Breast epithelium (tissue), 3 donors: ENCODE data around the gene WWOX.

ENCODE experiments used
- POLR2A ChIP-seq: fragments of 450-650 bp; IDR thresholded peaks from one replicate; pipeline ENCODE4 v1.6.1; 2016; ENCODE audit warnings: antibody characterized with exemption, mild to moderate bottlenecking, moderate library complexity
- POLR2AphosphoS5 ChIP-seq, 3 donors: sonication (generic); formaldehyde crosslinking; IDR thresholded peaks; one replicate each; pipeline ENCODE4 v1.6.1; 2017; ENCODE audit warnings: antibody characterized with exemption in 3 of 3
- TF ChIP-seq, protein P1 (sequence below), 3 donors: fragments of 450-650 bp; IDR thresholded peaks; one replicate each; pipeline ENCODE4 v1.5.1; 2016 to 2017; ENCODE audit warnings: antibody characterized with exemption in 3 of 3, mild to moderate bottlenecking in 3 of 3, moderate library complexity in 3 of 3

DNA sequence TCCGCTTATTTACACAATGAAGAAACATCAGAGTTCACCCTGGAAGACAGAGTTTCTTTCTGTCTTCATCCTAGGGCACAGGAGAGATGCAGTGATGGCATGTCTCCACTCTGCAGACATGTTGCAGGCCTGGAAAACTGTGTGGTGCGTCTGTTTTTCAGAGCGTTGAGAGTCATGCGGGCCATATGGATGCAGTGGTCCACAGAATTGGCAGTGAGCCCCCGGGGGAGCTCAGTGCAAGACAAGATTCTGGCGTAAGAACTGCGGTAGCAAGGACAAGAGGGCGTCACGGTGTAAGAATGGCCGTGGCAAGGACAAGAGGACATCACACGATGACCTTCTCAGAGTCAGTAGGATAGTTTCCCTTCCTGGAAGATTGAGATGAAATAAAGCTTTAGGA is 847.1 kb downstream of the WWOX start:
- TF ChIP-seq, protein P1, sequence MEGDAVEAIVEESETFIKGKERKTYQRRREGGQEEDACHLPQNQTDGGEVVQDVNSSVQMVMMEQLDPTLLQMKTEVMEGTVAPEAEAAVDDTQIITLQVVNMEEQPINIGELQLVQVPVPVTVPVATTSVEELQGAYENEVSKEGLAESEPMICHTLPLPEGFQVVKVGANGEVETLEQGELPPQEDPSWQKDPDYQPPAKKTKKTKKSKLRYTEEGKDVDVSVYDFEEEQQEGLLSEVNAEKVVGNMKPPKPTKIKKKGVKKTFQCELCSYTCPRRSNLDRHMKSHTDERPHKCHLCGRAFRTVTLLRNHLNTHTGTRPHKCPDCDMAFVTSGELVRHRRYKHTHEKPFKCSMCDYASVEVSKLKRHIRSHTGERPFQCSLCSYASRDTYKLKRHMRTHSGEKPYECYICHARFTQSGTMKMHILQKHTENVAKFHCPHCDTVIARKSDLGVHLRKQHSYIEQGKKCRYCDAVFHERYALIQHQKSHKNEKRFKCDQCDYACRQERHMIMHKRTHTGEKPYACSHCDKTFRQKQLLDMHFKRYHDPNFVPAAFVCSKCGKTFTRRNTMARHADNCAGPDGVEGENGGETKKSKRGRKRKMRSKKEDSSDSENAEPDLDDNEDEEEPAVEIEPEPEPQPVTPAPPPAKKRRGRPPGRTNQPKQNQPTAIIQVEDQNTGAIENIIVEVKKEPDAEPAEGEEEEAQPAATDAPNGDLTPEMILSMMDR (IDR thresholded peaks at IDR 0.05), result no peak
- TF ChIP-seq POLR2A, result no peak
- TF ChIP-seq POLR2AphosphoS5 (IDR thresholded peaks at IDR 0.05), result no peak
